Endothelial cell of umbilical vein (primary cell): ENCODE results near the gene NCS1. TPM values are rescaled to one million over a fixed set of nuclear protein-coding genes. Genes with fewer than 3 reads are reported as not detected.

Experiments used
- BruUV-seq: library from RNA; stranded (reverse); fragments of 400-500 nt; replicated peaks from 2 replicates; lab custom pipeline; 2021; lab: Mats Ljungman, UMichigan
- CTCF ChIA-PET: fragments of 300-600, 350-600 bp; sonication (Branson Sonifier 250); formaldehyde crosslinking; loops from one replicate; lab custom pipeline; 2021; ENCODE audit warnings: antibody characterized with exemption, inconsistent platforms; lab: Charles Lee
- POLR2A ChIA-PET: fragments of 300-600, 350-600 bp; sonication (Branson Sonifier 250); formaldehyde crosslinking; loops from one replicate; lab custom pipeline; 2021; ENCODE audit warnings: antibody characterized with exemption, inconsistent platforms; lab: Charles Lee
- DNase-seq: peaks from one replicate; pipeline ENCODE4 v3.0.0-alpha.2; 2011; ENCODE audit warnings: low read depth, low spot score
- FAIRE-seq: peaks from 2 replicates; lab custom pipeline; 2011; peaks lifted over from hg19 to GRCh38; lab: Jason Lieb, UNC
- H2AFZ ChIP-seq: 2 replicates; pipeline ENCODE4 v1.6.0; 2012; ENCODE audit warnings: low read depth, low read length, control low read depth, inconsistent platforms
- H3K27ac ChIP-seq: 2 replicates; pipeline ENCODE4 v1.5.1; 2011; ENCODE audit warnings: low read depth, mild to moderate bottlenecking, control low read depth, low read length, moderate library complexity; ENCODE audit not compliant: insufficient read depth
- H3K27me3 ChIP-seq, 2 experiments: 2 replicates each; pipeline versions ENCODE4 v1.6.0 to v1.6.1; 2011; ENCODE audit warnings: low read length in 2 of 2, mixed read lengths in 1 of 2; ENCODE audit not compliant: control insufficient read depth in 2 of 2, insufficient read depth in 2 of 2
- H3K36me3 ChIP-seq, 2 experiments: 2 replicates in 1 of 2; 3 replicates in 1 of 2; pipeline ENCODE4 v1.5.1; 2011; ENCODE audit warnings: low read length in 2 of 2, mild to moderate bottlenecking in 1 of 2, moderate library complexity in 1 of 2; ENCODE audit not compliant: control insufficient read depth in 2 of 2, insufficient read depth in 2 of 2; ENCODE audit errors: extremely low read depth in 1 of 2
- H3K4me1 ChIP-seq: 3 replicates; pipeline ENCODE4 v1.5.1; 2011; ENCODE audit warnings: mild to moderate bottlenecking, low read length; ENCODE audit not compliant: control insufficient read depth, insufficient read depth; ENCODE audit errors: extremely low read depth
- H3K4me2 ChIP-seq: 2 replicates; pipeline ENCODE4 v1.6.1; 2011; ENCODE audit warnings: low read length, control low read depth, mixed read lengths; ENCODE audit not compliant: insufficient read depth
- H3K4me3 ChIP-seq, 3 experiments: fragments of 200-600 bp in 1 of 3; sonication (generic), shearing (Covaris generic) in 1 of 3; replicated peaks in 1 of 3; 2 replicates each; pipeline ENCODE4 v1.5.1; 2011 to 2016; ENCODE audit warnings: control low read depth in 3 of 3, low read length in 3 of 3, mild to moderate bottlenecking in 2 of 3, inconsistent platforms in 1 of 3, low read depth in 1 of 3, moderate library complexity in 1 of 3; ENCODE audit not compliant: insufficient read depth in 1 of 3
- H3K79me2 ChIP-seq: 2 replicates; pipeline ENCODE4 v1.6.0; 2012; ENCODE audit warnings: low read length, inconsistent platforms; ENCODE audit not compliant: control insufficient read depth, insufficient read depth
- H3K9ac ChIP-seq: replicated peaks from 2 replicates; pipeline ENCODE3; 2011; ENCODE audit warnings: low read length, control low read depth; ENCODE audit not compliant: insufficient read depth; ENCODE audit errors: extremely low read depth
- H3K9me1 ChIP-seq: replicated peaks from 3 replicates; pipeline ENCODE4 v1.6.0; 2011; ENCODE audit warnings: mild to moderate bottlenecking, low read length; ENCODE audit not compliant: control insufficient read depth, insufficient read depth; ENCODE audit errors: extremely low read depth
- H3K9me3 ChIP-seq: replicated peaks from 2 replicates; pipeline ENCODE4 v1.5.1; 2012; ENCODE audit warnings: low read length, inconsistent platforms; ENCODE audit not compliant: control insufficient read depth, insufficient read depth
- H4K20me1 ChIP-seq: replicated peaks from 2 replicates; pipeline ENCODE3; 2011; ENCODE audit warnings: mild to moderate bottlenecking, low read length; ENCODE audit not compliant: control insufficient read depth, insufficient read depth; ENCODE audit errors: extremely low read depth
- EZH2 ChIP-seq: IDR thresholded peaks from 2 replicates; pipeline ENCODE4 v1.6.1; 2012; ENCODE audit warnings: borderline replicate concordance, low read depth, mild to moderate bottlenecking, moderate library complexity, low read length, inconsistent platforms; ENCODE audit not compliant: severe bottlenecking
- FOS ChIP-seq: IDR thresholded peaks from 2 replicates; pipeline ENCODE4 v1.6.1; 2011; ENCODE audit warnings: mild to moderate bottlenecking, low read length, moderate library complexity, borderline replicate concordance; ENCODE audit not compliant: insufficient read depth
- GATA2 ChIP-seq: IDR thresholded peaks from 2 replicates; pipeline ENCODE4 v1.7.0; 2011; ENCODE audit warnings: low read depth, mild to moderate bottlenecking, moderate library complexity, mixed read lengths, low read length; ENCODE audit not compliant: insufficient read length, insufficient read depth
- JUN ChIP-seq: IDR thresholded peaks from 2 replicates; pipeline ENCODE4 v1.6.1; 2011; ENCODE audit warnings: borderline replicate concordance, low read depth; ENCODE audit not compliant: insufficient read length, insufficient read depth
- MAX ChIP-seq: IDR thresholded peaks from 2 replicates; pipeline ENCODE4 v1.6.1; 2011; ENCODE audit not compliant: insufficient read depth, insufficient read length
- MYC ChIP-seq: IDR thresholded peaks from one replicate; pipeline ENCODE4 v1.6.1; 2011; ENCODE audit warnings: mild to moderate bottlenecking, low read depth, low read length
- POLR2A ChIP-seq: IDR thresholded peaks from 2 replicates; pipeline ENCODE4 v1.6.1; 2012; ENCODE audit warnings: low read depth, mild to moderate bottlenecking, control low read depth, low read length
- POLR2AphosphoS5 ChIP-seq: IDR thresholded peaks from 2 replicates; pipeline ENCODE4 v1.6.1; 2012; ENCODE audit warnings: low read depth, mild to moderate bottlenecking, control low read depth, low read length, moderate library complexity; ENCODE audit not compliant: insufficient read depth
- dilution Hi-C: fragments of 300-500 bp; cut with MboI; formaldehyde crosslinking; loops from one replicate; pipeline ENCODE4 v1.15.0; 2019; ENCODE audit warnings: low sequenced_read_pairs; ENCODE audit not compliant: extremely low pct_ligation_motif_present
- intact Hi-C: fragments of 100-400 bp; cut with micrococcal nuclease; formaldehyde crosslinking; loops from one replicate; pipeline ENCODE4 v1.10.0; 2022
- polyA plus RNA-seq, 4 experiments: library from polyadenylated mRNA; depleted of rRNA in 3 of 4; stranded (reverse) in 3 of 4; unstranded in 1 of 4; fragments of >200 nt; gene quantifications; 2 replicates each; pipeline versions ENCODE4 v1.2.1 to v1.2.3, GENCODE V29; 2011 to 2012; ENCODE audit warnings: missing spikeins in 1 of 4
- total RNA-seq: library from RNA; stranded (reverse); gene quantifications from 2 replicates; pipeline ENCODE4 v1.2.3, GENCODE V29; 2021
- TF ChIP-seq, protein P1 (sequence below), 2 donors: IDR thresholded peaks; 1 replicate in 1 of 2; 2 replicates in 1 of 2; pipeline ENCODE4 v1.5.1; 2011; ENCODE audit warnings: low read length in 2 of 2, mild to moderate bottlenecking in 2 of 2, moderate library complexity in 2 of 2, control low read depth in 1 of 2, inconsistent platforms in 1 of 2, low read depth in 1 of 2; ENCODE audit not compliant: insufficient read depth in 1 of 2; ENCODE audit errors: extremely low read depth in 1 of 2

Gene NCS1
- total and polyA plus RNA-seq, 2 donors (not counting 3 experiments of a cell fraction or from before 2014, with no cell fraction given): 53.6 to 77.4 TPM

DNA sequence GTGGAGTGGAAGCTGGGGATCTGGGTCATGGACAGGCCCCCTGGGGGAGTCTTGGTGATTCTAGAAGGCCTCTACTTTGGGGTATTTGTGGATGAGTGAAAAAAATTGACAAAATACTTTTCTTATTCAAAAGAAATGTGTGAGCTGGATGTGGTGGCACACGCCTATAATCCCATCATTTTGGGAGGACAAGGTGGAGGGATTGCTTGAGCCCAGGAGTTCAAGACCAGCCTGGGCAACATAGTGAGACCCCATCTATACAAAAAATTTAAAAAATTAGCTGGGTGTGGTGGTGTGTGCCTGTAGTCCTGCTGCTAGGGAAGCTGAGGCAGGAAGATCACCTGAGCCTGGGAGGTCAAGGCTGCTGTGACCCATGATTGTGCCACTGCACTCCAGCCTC lies 6.6 kb upstream of the NCS1 start:
- H3K9me3 ChIP-seq: no peaks in the 10 kb centered on the region
- TF ChIP-seq JUN (no peak), GATA2 (no peak)
- intact Hi-C loops (no loop called here), dilution Hi-C loops (no loop called here)
- H3K4me1 ChIP-seq: no peaks in the 10 kb centered on the region
- no peaks in the 10 kb centered on the region for H3K79me2 ChIP-seq
- no peak overlapping the region for H3K4me2 ChIP-seq
- no peak overlapping the region for H3K27ac ChIP-seq
- H3K4me3 ChIP-seq: no peak overlapping the region
- BruUV-seq: no TSS peak
- no peaks in the 10 kb centered on the region for H3K36me3 ChIP-seq
- H4K20me1 ChIP-seq: no peaks in the 10 kb centered on the region
- CTCF ChIA-PET: interaction anchor here (0.7 to 1.2 kb wide), 2 partner anchors 71 to 161 kb away, joined by 3 to 5 read pairs; no protein-coding TSS in a partner anchor
- H2AFZ ChIP-seq: no peak overlapping the region
- no peak overlapping the region for H3K9ac ChIP-seq
- DNase-seq (no peak), FAIRE-seq (no peak)
- peaks cover under 1 to 6% of the 10 kb centered on the region in 2 experiments for H3K27me3 ChIP-seq
- POLR2A ChIA-PET: no interaction called here
- no peaks in the 10 kb centered on the region for H3K9me1 ChIP-seq

DNA sequence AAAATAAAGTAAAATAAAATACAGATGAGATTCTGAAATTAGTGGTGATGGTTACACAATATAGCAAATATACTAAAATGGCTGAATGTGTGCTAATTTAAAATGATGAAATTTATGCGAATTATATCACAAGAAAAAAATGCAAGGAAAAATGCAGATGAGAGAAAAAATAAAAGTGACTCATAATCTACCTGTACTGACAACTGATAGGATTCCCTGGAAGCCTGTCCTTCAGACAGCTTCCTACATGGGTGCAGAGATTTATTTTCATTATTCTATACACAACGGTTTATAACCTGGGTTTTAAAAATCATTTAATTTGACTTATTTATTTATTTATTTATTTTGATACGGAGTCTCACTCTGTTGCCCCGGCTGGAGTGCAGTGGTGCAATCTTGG lies 5.8 kb upstream of the NCS1 start:
- Histone ChIP-seq H3K4me1 (no peaks in the 10 kb centered on the region), H3K36me3 (no peaks in the 10 kb centered on the region), H3K9me3 (no peaks in the 10 kb centered on the region), H4K20me1 (no peaks in the 10 kb centered on the region), H3K9ac (no peak overlapping the region), H2AFZ (no peak overlapping the region), H3K27ac (no peak overlapping the region), H3K9me1 (no peaks in the 10 kb centered on the region), H3K27me3 (no peaks in the 10 kb centered on the region), H3K4me2 (no peak overlapping the region), H3K79me2 (no peaks in the 10 kb centered on the region), H3K4me3 (no peak overlapping the region)
- dilution Hi-C loops: no loop called here
- CTCF ChIA-PET: interaction anchor here (1.2 kb wide), 1 partner anchor 70 kb away, joined by 5 read pairs; no protein-coding TSS in a partner anchor
- no peak for TF ChIP-seq POLR2AphosphoS5
- TF ChIP-seq MAX: no peak
- TF ChIP-seq EZH2: no peak
- TF ChIP-seq GATA2: no peak
- no peak for TF ChIP-seq FOS
- no peak for TF ChIP-seq MYC
- TF ChIP-seq JUN: no peak
- TF ChIP-seq, protein P1, sequence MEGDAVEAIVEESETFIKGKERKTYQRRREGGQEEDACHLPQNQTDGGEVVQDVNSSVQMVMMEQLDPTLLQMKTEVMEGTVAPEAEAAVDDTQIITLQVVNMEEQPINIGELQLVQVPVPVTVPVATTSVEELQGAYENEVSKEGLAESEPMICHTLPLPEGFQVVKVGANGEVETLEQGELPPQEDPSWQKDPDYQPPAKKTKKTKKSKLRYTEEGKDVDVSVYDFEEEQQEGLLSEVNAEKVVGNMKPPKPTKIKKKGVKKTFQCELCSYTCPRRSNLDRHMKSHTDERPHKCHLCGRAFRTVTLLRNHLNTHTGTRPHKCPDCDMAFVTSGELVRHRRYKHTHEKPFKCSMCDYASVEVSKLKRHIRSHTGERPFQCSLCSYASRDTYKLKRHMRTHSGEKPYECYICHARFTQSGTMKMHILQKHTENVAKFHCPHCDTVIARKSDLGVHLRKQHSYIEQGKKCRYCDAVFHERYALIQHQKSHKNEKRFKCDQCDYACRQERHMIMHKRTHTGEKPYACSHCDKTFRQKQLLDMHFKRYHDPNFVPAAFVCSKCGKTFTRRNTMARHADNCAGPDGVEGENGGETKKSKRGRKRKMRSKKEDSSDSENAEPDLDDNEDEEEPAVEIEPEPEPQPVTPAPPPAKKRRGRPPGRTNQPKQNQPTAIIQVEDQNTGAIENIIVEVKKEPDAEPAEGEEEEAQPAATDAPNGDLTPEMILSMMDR (IDR thresholded peaks at IDR 0.05; ENCODE audit: extremely low read depth in 1 of 2, insufficient read depth in 1 of 2, low read depth in 1 of 2, low read length in 2 of 2): no peak
- no peak for TF ChIP-seq POLR2A
- no peak for FAIRE-seq
- POLR2A ChIA-PET: no interaction called here
- BruUV-seq: no TSS peak
- DNase-seq: no peak
- intact Hi-C loops: no loop called here
